Effector CD4-positive, alpha-beta T cell (primary cell): Measurements from ENCODE around the gene CXCL1. TPM values are rescaled to one million over a fixed set of nuclear protein-coding genes. Genes with fewer than 3 reads are reported as not detected.

Source experiments
- DNase-seq: peaks from one replicate; pipeline ENCODE4 v3.0.0-alpha.2; 2020
- total RNA-seq: gene quantifications from one replicate; lab custom pipeline; 2026; lab: John Stamatoyannopoulos, UW

Gene CXCL1
- total RNA-seq: not detected

- DNase-seq: no peak
Measured at GRCh38 chr4:73869130-73870055, at the start of gene CXCL1. TSS of gene CXCL1 (plus strand) at chr4:73869393. CDS start at chr4:73869471, 78 bp downstream.

GRCh38 chr4:73821325-73821724 lies 47.9 kb upstream of the CXCL1 start:
- no peak for DNase-seq

- DNase-seq: no peak
Measured at GRCh38 chr4:73822389-73822788, 46.8 kb upstream of the CXCL1 start.

- no peak for DNase-seq
Measured at GRCh38 chr4:73822812-73823504, 46.2 kb upstream of the CXCL1 start.

GRCh38 chr4:73823760-73824159 lies 45.4 kb upstream of the CXCL1 start:
- DNase-seq: no peak

GRCh38 chr4:73828956-73829355 lies 40.2 kb upstream of the CXCL1 start:
- DNase-seq: no peak

GRCh38 chr4:73831569-73831968 lies 37.6 kb upstream of the CXCL1 start:
- DNase-seq: no peak

GRCh38 chr4:73832651-73833237 lies 36.4 kb upstream of the CXCL1 start:
- no peak for DNase-seq

- DNase-seq: no peak
Measured at GRCh38 chr4:73836373-73837279, 32.6 kb upstream of the CXCL1 start, which contains the start of gene CXCL6. TSS of gene CXCL6 (plus strand) at chr4:73836678. CDS start at chr4:73836751, 73 bp downstream.

- no peak for DNase-seq
Measured at GRCh38 chr4:73839071-73839470, 30.1 kb upstream of the CXCL1 start.

- DNase-seq: no peak
Measured at GRCh38 chr4:73839715-73840114, 29.5 kb upstream of the CXCL1 start.

- DNase-seq: no peak
Measured at GRCh38 chr4:73841243-73841925, 27.8 kb upstream of the CXCL1 start.

- DNase-seq: no peak
Measured at GRCh38 chr4:73842696-73843095, 26.5 kb upstream of the CXCL1 start.

GRCh38 chr4:73843369-73843768 lies 25.8 kb upstream of the CXCL1 start:
- no peak for DNase-seq

GRCh38 chr4:73844345-73844744 lies 24.8 kb upstream of the CXCL1 start:
- no peak for DNase-seq

- DNase-seq: no peak
Measured at GRCh38 chr4:73844806-73845205, 24.4 kb upstream of the CXCL1 start.

- DNase-seq: no peak
Measured at GRCh38 chr4:73847526-73848182, 21.5 kb upstream of the CXCL1 start.

- no peak for DNase-seq
Measured at GRCh38 chr4:73848183-73848777, 20.9 kb upstream of the CXCL1 start.

- DNase-seq: no peak
Measured at GRCh38 chr4:73850261-73850970, 18.8 kb upstream of the CXCL1 start.

GRCh38 chr4:73851293-73851692 lies 17.9 kb upstream of the CXCL1 start:
- DNase-seq: no peak
